GM23338 (cell line): ENCODE results near the gene BLTP2. TPM values are rescaled to one million over a fixed set of nuclear protein-coding genes. Genes with fewer than 3 reads are reported as not detected.
"Not testable (repeated sequence)": the region's sequence is repeated elsewhere in the genome, so short reads cannot be mapped to it uniquely, and the experiment has no call there.

ENCODE experiments used
- ATAC-seq: fragments of 200-7000 bp; cut with Tn5 transposase; 3 replicates; pipeline ENCODE4 v1.9.1; 2020
- DNase-seq: peaks from one replicate; pipeline ENCODE4 v3.0.0-alpha.2; 2015; ENCODE audit warnings: low spot score
- H2AFZ ChIP-seq: fragments of 200-600 bp; sonication (generic); 2 replicates; pipeline ENCODE4 v1.8.0; 2016; ENCODE audit warnings: antibody characterized with exemption, mild to moderate bottlenecking, moderate library complexity
- H3F3A ChIP-seq: fragments of 200-600 bp; sonication (generic); replicated peaks from 2 replicates; pipeline ENCODE4 v1.8.0; 2017; ENCODE audit warnings: antibody characterized with exemption, mixed run types, low read depth
- H3K27ac ChIP-seq: fragments of 200-600 bp; sonication (generic); 2 replicates; pipeline ENCODE4 v1.6.1; 2016; ENCODE audit warnings: low read depth
- H3K27me3 ChIP-seq: fragments of 200-600 bp; sonication (generic); 2 replicates; pipeline ENCODE4 v1.8.0; 2016; ENCODE audit warnings: mild to moderate bottlenecking, mixed run types, moderate library complexity; ENCODE audit not compliant: insufficient read depth
- H3K36me3 ChIP-seq: fragments of 200-600 bp; sonication (generic); 2 replicates; pipeline ENCODE4 v1.8.0; 2016; ENCODE audit warnings: mild to moderate bottlenecking; ENCODE audit not compliant: insufficient read depth
- H3K4me1 ChIP-seq: fragments of 200-600 bp; sonication (generic); 2 replicates; pipeline ENCODE4 v1.8.0; 2016; ENCODE audit warnings: mild to moderate bottlenecking, moderate library complexity; ENCODE audit not compliant: insufficient read depth
- H3K4me2 ChIP-seq: fragments of 200-600 bp; sonication (generic); 2 replicates; pipeline ENCODE4 v1.7.1; 2017; ENCODE audit warnings: mixed run types
- H3K4me3 ChIP-seq: fragments of 200-600 bp; sonication (generic); 2 replicates; pipeline ENCODE4 v1.6.1; 2016; ENCODE audit warnings: mixed run types
- H3K79me2 ChIP-seq: fragments of 200-600 bp; sonication (generic); replicated peaks from 2 replicates; pipeline ENCODE4 v1.8.0; 2017; ENCODE audit warnings: mild to moderate bottlenecking; ENCODE audit not compliant: insufficient read depth
- H3K9me2 ChIP-seq: fragments of 200-600 bp; sonication (generic); 2 replicates; pipeline ENCODE4 v1.8.0; 2017; ENCODE audit not compliant: insufficient read depth
- H4K20me1 ChIP-seq: fragments of 200-600 bp; sonication (generic); replicated peaks from 2 replicates; pipeline ENCODE4 v1.8.0; 2017; ENCODE audit warnings: mild to moderate bottlenecking; ENCODE audit not compliant: insufficient read depth
- H3K27ac Mint-ChIP-seq: 2 replicates; pipeline ENCODE4 v1.8.0; 2020; ENCODE audit warnings: inconsistent platforms, mild to moderate bottlenecking, moderate library complexity, mixed read lengths
- H3K27me3 Mint-ChIP-seq: 3 replicates; pipeline ENCODE4 v1.8.0; 2022; ENCODE audit warnings: low read depth, mild to moderate bottlenecking, moderate library complexity, mixed read lengths, inconsistent platforms; ENCODE audit not compliant: insufficient read depth, poor library complexity
- H3K36me3 Mint-ChIP-seq: 3 replicates; pipeline ENCODE4 v1.8.0; 2021; ENCODE audit warnings: low read depth, mild to moderate bottlenecking, inconsistent platforms, moderate library complexity, mixed read lengths
- H3K4me1 Mint-ChIP-seq: 3 replicates; pipeline ENCODE4 v1.8.0; 2020; ENCODE audit warnings: mild to moderate bottlenecking, inconsistent platforms, mixed read lengths
- H3K4me3 Mint-ChIP-seq: 3 replicates; pipeline ENCODE4 v1.8.0; 2021; ENCODE audit warnings: moderate library complexity, mild to moderate bottlenecking, inconsistent platforms, mixed read lengths
- H3K9me3 Mint-ChIP-seq: 3 replicates; pipeline ENCODE4 v1.8.0; 2020; ENCODE audit warnings: moderate library complexity, mild to moderate bottlenecking, inconsistent platforms, mixed read lengths
- CREB1 ChIP-seq: fragments of 250-450 bp; sonication (Bioruptor Pico); IDR thresholded peaks from 2 replicates; pipeline ENCODE4 v1.5.0; 2020; ENCODE audit warnings: low read depth, mild to moderate bottlenecking, moderate library complexity
- ETS1 ChIP-seq: IDR thresholded peaks from 2 replicates; pipeline ENCODE4 v1.6.1; 2016; ENCODE audit warnings: antibody characterized with exemption
- POLR2AphosphoS5 ChIP-seq: IDR thresholded peaks from 2 replicates; pipeline ENCODE4 v1.6.1; 2016; ENCODE audit warnings: antibody characterized with exemption, low read depth
- ZNF462 ChIP-seq: fragments of 250-450 bp; sonication (Bioruptor Pico); IDR thresholded peaks from 2 replicates; pipeline ENCODE4 v1.5.0; 2020; ENCODE audit warnings: mild to moderate bottlenecking, moderate library complexity
- polyA plus RNA-seq: library from polyadenylated mRNA; unstranded; fragments of >200 nt; fragmentation: Nextera tagmentation; extraction: Ambion mirVana; gene quantifications from 2 replicates; pipeline ENCODE4 v1.2.1, GENCODE V29; 2016
- total RNA-seq: library from RNA; depleted of rRNA; stranded (reverse); fragments of >200 nt; shearing (Covaris generic); gene quantifications from 2 replicates; pipeline ENCODE4 v1.2.3, GENCODE V29; 2014

BLTP2 gene
- total and polyA plus RNA-seq, 2 experiments from 2014 or later: 58.6 to 166 TPM

GRCh38 chr17:28661635-28662526 lies 16.9 kb upstream of the BLTP2 start, which contains the start of the genes SDF2 and SUPT6H:
Gene SDF2 (minus strand): TSS chr17:28661906. CDS start chr17:28661876, 30 bp downstream.
Gene SUPT6H (plus strand): TSS chr17:28662205. CDS start chr17:28673402, 11,197 bp downstream.
- H3K9me3 Mint-ChIP-seq: peaks cover 36% of the 10 kb centered on the region
- peak within 1 kb of the TSS; percentile 97 for H3K27ac ChIP-seq
- H3K36me3 Mint-ChIP-seq: peaks cover 57% of the 10 kb centered on the region
- peaks cover 10% of the 10 kb centered on the region for H3K27me3 Mint-ChIP-seq
- peak within 1 kb of the TSS; percentile 94 for H2AFZ ChIP-seq
- peaks cover 8% of the 10 kb centered on the region for H3F3A ChIP-seq
- TF ChIP-seq ETS1 (peak; percentile 52; the same call in 1 of the 2 replicates), CREB1 (peak; percentile 94), POLR2AphosphoS5 (peak; percentile 80), ZNF462 (no peak)
- peak within 1 kb of the TSS; percentile 99 for H3K4me3 Mint-ChIP-seq
- peaks cover 19% of the 10 kb centered on the region for H3K36me3 ChIP-seq
- H3K27ac Mint-ChIP-seq: peak within 1 kb of the TSS; percentile 99
- H3K4me2 ChIP-seq: peak within 1 kb of the TSS; percentile 93
- no peaks in the 10 kb centered on the region for H3K27me3 ChIP-seq
- peaks cover 15% of the 10 kb centered on the region for H3K4me1 Mint-ChIP-seq
- peaks cover 78% of the 10 kb centered on the region for H3K79me2 ChIP-seq
- peaks cover 3% of the 10 kb centered on the region; the same call in 1 of the 2 replicates for H3K9me2 ChIP-seq
- H4K20me1 ChIP-seq: peaks cover 20% of the 10 kb centered on the region
- peak within 1 kb of the TSS; percentile 88 for H3K4me3 ChIP-seq
- ATAC-seq (peak; percentile 91), DNase-seq (peak; percentile 98)
- peaks cover 9% of the 10 kb centered on the region for H3K4me1 ChIP-seq

GRCh38 chr17:28659497-28659881 lies 14.5 kb upstream of the BLTP2 start:
- H3K36me3 Mint-ChIP-seq: peaks cover 49% of the 10 kb centered on the region
- H3K27me3 ChIP-seq, H3K27ac Mint-ChIP-seq, DNase-seq, H3K4me2 ChIP-seq, H3K9me2 ChIP-seq, H3K4me3 ChIP-seq, H2AFZ ChIP-seq, H3F3A ChIP-seq, H3K4me3 Mint-ChIP-seq, H3K4me1 ChIP-seq, ATAC-seq, H3K27ac ChIP-seq: not testable (repeated sequence)
- H3K4me1 Mint-ChIP-seq: peaks cover 15% of the 10 kb centered on the region
- Histone ChIP-seq H3K79me2 (peaks cover 68% of the 10 kb centered on the region), H4K20me1 (0 out of 2 replicates have a peak, but pooled peaks cover 11% of the 10 kb centered on the region), H3K36me3 (peaks cover 19% of the 10 kb centered on the region)
- H3K27me3 Mint-ChIP-seq: peaks cover 10% of the 10 kb centered on the region
- H3K9me3 Mint-ChIP-seq: peaks cover 36% of the 10 kb centered on the region

- H3K79me2 ChIP-seq: peaks cover 63% of the 10 kb centered on the region
- not testable (repeated sequence) for H3K4me3 Mint-ChIP-seq
Observed at GRCh38 chr17:28658766-28659496, 14.0 kb upstream of the BLTP2 start.

More at GRCh38 chr17:28658766-28659496, 14.0 kb upstream of the BLTP2 start:
- not testable (repeated sequence) for H3K9me2 ChIP-seq, H3K27ac Mint-ChIP-seq, H3K4me1 ChIP-seq, H2AFZ ChIP-seq, H3K4me2 ChIP-seq, H3K27me3 ChIP-seq, H3F3A ChIP-seq, ATAC-seq, H3K4me3 ChIP-seq, DNase-seq, H3K27ac ChIP-seq
- Histone ChIP-seq H4K20me1 (0 out of 2 replicates have a peak, but pooled peaks cover 11% of the 10 kb centered on the region), H3K36me3 (peaks cover 19% of the 10 kb centered on the region)
- peaks cover 10% of the 10 kb centered on the region for H3K27me3 Mint-ChIP-seq
- H3K36me3 Mint-ChIP-seq: peaks cover 46% of the 10 kb centered on the region
- peaks cover 13% of the 10 kb centered on the region for H3K4me1 Mint-ChIP-seq
- peaks cover 36% of the 10 kb centered on the region for H3K9me3 Mint-ChIP-seq
